Left lung (tissue), 10 donors: ENCODE data around the gene LYPLA2. TPM values are rescaled to one million over a fixed set of nuclear protein-coding genes. Genes with fewer than 3 reads are reported as not detected.
"Not testable (repeated sequence)": the region's sequence is repeated elsewhere in the genome, so short reads cannot be mapped to it uniquely, and the experiment has no call there.

Experiments used
- ATAC-seq: fragments of 200-7000 bp; cut with Tn5 transposase; one replicate; pipeline ENCODE4 v1.9.1; 2020; ENCODE audit warnings: moderate library complexity
- DNase-seq, 4 donors: peaks; one replicate each; pipeline ENCODE4 v3.0.0-alpha.2; 2013 to 2020
- H3K27ac ChIP-seq, 2 donors: fragments of 200-600 bp; sonication (generic) in 1 of 2; one replicate each; pipeline versions ENCODE4 v1.5.0 to v1.8.0; 2020 to 2021
- H3K27me3 ChIP-seq, 2 donors: fragments of 200-600 bp; sonication (generic) in 1 of 2; one replicate each; pipeline versions ENCODE4 v1.5.0 to v1.8.0; 2020 to 2021
- H3K36me3 ChIP-seq, 2 donors: fragments of 200-600 bp; sonication (generic) in 1 of 2; one replicate each; pipeline versions ENCODE4 v1.5.0 to v1.8.0; 2020 to 2021
- H3K4me1 ChIP-seq, 2 donors: fragments of 200-600 bp; one replicate each; pipeline ENCODE4 v1.8.0; 2021
- H3K4me3 ChIP-seq, 2 donors: fragments of 200-600 bp; sonication (generic) in 1 of 2; one replicate each; pipeline versions ENCODE4 v1.5.0 to v1.8.0; 2020 to 2021; ENCODE audit warnings: mild to moderate bottlenecking in 1 of 2
- H3K9me3 ChIP-seq, 2 donors: fragments of 200-600 bp; sonication (generic) in 1 of 2; one replicate each; pipeline versions ENCODE4 v1.5.0 to v1.8.0; 2020 to 2021
- CTCF ChIP-seq, 2 donors: fragments of 200-600 bp; sonication (generic) in 1 of 2; IDR thresholded peaks; one replicate each; pipeline versions ENCODE4 v1.5.0 to v1.8.0; 2021; ENCODE audit warnings: antibody characterized with exemption in 2 of 2
- intact Hi-C, 2 donors: fragments of 100-400 bp; cut with DNase I; formaldehyde crosslinking; loops; one replicate each; pipeline versions ENCODE4 v1.11.2 to v1.14.2; 2022
- polyA plus RNA-seq, 6 donors: library from polyadenylated mRNA; unstranded; fragments of 120-200 nt; gene quantifications; one replicate each; pipeline ENCODE4 v1.2.1, GENCODE V29; 2013; ENCODE audit not compliant: insufficient read length in 6 of 6
- total RNA-seq, 2 donors: library from RNA; stranded (reverse); fragmentation: NEBNext Ultra II Directional; extraction: Animal tissue kit (Norgen Biotek cat#: 25700); gene quantifications; one replicate each; pipeline ENCODE4 v1.2.1, GENCODE V29; 2021
- donor health status: DM: no; HTN: yes; CAD: no.
- donor health status: DM: no; HTN: no; CAD: no.

LYPLA2 gene
- total and polyA plus RNA-seq, 8 donors, result 36.9 to 65.8 (median 47.1) TPM

DNA sequence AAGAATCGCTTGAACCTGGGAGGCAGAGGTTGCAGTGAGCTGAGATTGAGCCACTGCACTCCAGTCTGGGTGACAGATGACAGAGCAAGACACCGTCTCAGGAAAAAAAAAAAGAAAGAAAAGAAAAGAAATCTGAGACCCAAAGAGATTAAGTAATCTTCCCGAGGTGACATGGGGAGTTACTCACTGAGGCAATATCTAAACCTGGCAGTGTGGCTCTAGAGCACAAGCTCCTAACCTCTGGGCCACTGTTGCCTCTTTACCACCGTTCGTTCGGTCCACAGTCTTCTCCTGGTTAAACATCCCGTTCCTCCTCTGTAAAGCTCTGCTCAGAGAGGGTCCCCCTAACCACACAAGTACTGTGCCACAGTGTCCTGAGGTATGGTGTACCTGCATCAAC, 32.8 kb downstream of the LYPLA2 start:
- Histone ChIP-seq H3K9me3 (no peaks in the 10 kb centered on the region), H3K4me1 (peaks cover 5 to 14% of the 10 kb centered on the region in 2 donors), H3K27me3 (no peaks in the 10 kb centered on the region), H3K4me3 (no peak overlapping the region), H3K27ac (no peak overlapping the region), H3K36me3 (peaks cover 0 to 9% of the 10 kb centered on the region in 2 donors)
- ATAC-seq (no peak), DNase-seq (no peak)
- no peak for TF ChIP-seq CTCF (IDR thresholded peaks at IDR 0.05)
- intact Hi-C loops, result no loop called here

GRCh38 chr1:23824711-23825075, 33.7 kb downstream of the LYPLA2 start:
- intact Hi-C loops, result no loop called here
- H3K4me3 ChIP-seq, result peak overlapping the region; percentile 77 to 95
- H3K4me1 ChIP-seq, result peaks cover 5 to 14% of the 10 kb centered on the region in 2 donors
- H3K36me3 ChIP-seq, result no peaks in the 10 kb centered on the region
- H3K27me3 ChIP-seq, result no peaks in the 10 kb centered on the region
- peak overlapping the region; percentile 92 to 93 for H3K27ac ChIP-seq
- H3K9me3 ChIP-seq, result no peaks in the 10 kb centered on the region
- ATAC-seq, result no peak
- no peak for DNase-seq
- TF ChIP-seq CTCF (IDR thresholded peaks at IDR 0.05), result no peak

- H3K27ac ChIP-seq, result peak within 1 kb of the TSS; percentile 92 to 93
- peak within 1 kb of the TSS; percentile 77 to 95 for H3K4me3 ChIP-seq
- DNase-seq (peak; percentile 88 to 96 (median 94)), ATAC-seq (peak; percentile 100)
- intact Hi-C loops, result no loop called here
- no peaks in the 10 kb centered on the region for H3K9me3 ChIP-seq
- peaks cover 5 to 14% of the 10 kb centered on the region in 2 donors for H3K4me1 ChIP-seq
- no peaks in the 10 kb centered on the region for H3K36me3 ChIP-seq
- no peaks in the 10 kb centered on the region for H3K27me3 ChIP-seq
- no peak for TF ChIP-seq CTCF (IDR thresholded peaks at IDR 0.05)
Observed at GRCh38 chr1:23825076-23825761, 34.3 kb downstream of the LYPLA2 start, which contains the start of gene HMGCL. HMGCL (minus strand) TSS chr1:23825429; CDS start chr1:23825415, 14 bp downstream.

DNA sequence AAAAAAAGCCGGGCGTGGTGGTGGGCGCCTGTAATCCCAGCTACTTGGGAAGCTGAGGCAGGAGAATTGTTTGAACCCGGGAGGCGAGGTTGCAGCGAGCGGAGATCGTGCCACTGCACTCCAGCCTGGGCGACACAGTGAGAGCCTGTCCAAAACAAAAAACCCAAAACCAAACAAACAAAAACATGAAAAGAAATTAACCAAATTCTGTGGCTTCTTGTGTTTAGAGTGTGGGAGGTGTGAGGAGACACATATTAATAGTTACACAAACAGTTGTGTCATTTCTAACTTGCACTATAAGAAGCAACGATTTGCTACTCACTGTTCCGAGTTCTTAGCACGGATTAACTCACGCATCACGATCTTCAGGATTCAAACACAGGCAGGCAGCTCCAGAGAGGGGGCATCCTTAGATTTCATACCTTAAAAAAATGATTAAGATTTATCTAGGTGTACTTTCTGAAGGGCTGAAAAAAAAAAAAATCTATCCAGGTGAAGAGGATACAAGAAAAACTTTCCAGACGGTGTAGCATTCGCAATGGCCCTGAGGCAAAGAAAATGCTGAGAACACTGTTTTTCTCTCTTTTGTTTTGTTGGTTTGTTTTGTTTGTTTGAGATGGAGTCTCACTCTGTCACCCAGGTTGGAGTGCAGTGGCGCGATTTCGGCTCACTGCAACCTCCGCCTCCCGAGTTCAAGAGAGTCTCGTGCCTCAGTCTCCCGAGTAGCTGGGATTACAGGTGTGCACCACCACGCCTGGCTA, 35.0 kb downstream of the LYPLA2 start:
- no peak for DNase-seq
- no peak for TF ChIP-seq CTCF (IDR thresholded peaks at IDR 0.05)
- intact Hi-C loops, result no loop called here
- Histone ChIP-seq H3K9me3 (no peaks in the 10 kb centered on the region), H3K27me3 (no peaks in the 10 kb centered on the region), H3K4me3 (peak overlapping the region; percentile 77 to 95), H3K27ac (peak overlapping the region; percentile 92 to 93), H3K36me3 (no peaks in the 10 kb centered on the region), H3K4me1 (peaks cover 5 to 14% of the 10 kb centered on the region in 2 donors)
- no peak for ATAC-seq

GRCh38 chr1:23826590-23826989, 35.6 kb downstream of the LYPLA2 start:
- H3K4me1 ChIP-seq, result peaks cover 5 to 14% of the 10 kb centered on the region in 2 donors
- H3K36me3 ChIP-seq, intact Hi-C loops, H3K27ac ChIP-seq, H3K9me3 ChIP-seq, DNase-seq, H3K4me3 ChIP-seq, H3K27me3 ChIP-seq, ATAC-seq: not testable (repeated sequence)
